ENCODE measurements around the gene HOXB9. TPM values are rescaled to one million over a fixed set of nuclear protein-coding genes. Genes with fewer than 3 reads are reported as not detected.

HOXB9 gene
- total and polyA plus RNA-seq, 12 donors = 0.11 to 2.7 (median 0.68) TPM; not detected in 2

GRCh38 chr17:48609759-48610281, 16.3 kb downstream of the HOXB9 start:
- peaks cover 6% of the 10 kb centered on the region for H3K27me3 ChIP-seq
- WGBS, 4 donors = 5 to 35% (median 10%) methylated on average over 7 to 15 of the region's 15 CpGs

DNA sequence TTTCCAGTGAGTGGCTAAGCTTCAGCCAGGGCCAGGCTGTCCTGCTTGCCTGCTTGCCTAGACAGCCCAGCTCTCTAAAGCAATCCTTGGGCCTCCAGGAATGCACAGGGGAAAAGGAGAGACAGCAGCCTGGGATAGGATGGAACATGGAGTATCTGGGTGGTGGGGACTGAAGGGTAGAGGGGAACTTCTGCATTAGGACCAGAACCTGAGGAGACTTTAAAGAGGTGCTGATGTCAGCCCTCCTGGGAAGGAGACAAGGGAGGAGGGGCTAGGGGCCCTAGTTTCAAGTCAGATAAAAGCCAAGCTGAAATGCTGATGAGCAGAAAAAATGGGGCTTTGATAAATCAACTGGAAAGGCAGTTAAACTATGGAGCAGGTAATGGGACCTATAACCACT, 17.1 kb downstream of the HOXB9 start:
- no peaks in the 10 kb centered on the region for H3K36me3 ChIP-seq (replicated peaks in 1 of 2)
- H3K9me3 ChIP-seq (replicated peaks in 1 of 3) = no peaks in the 10 kb centered on the region
- intact Hi-C loops (cut with DNase I) = no loop called here
- no peak for DNase-seq
- H3K4me3 ChIP-seq = peak overlapping the region in 1 of 4 donors; percentile 79
- peaks cover 3 to 21% of the 10 kb centered on the region in 2 donors for H3K4me1 ChIP-seq (replicated peaks in 1 of 2)
- no peak overlapping the region for H3K27ac ChIP-seq
- peaks cover 1% of the 10 kb centered on the region for H3K27me3 ChIP-seq
- TF ChIP-seq CTCF (IDR thresholded peaks at IDR 0.05) (no peak), POLR2A (IDR thresholded peaks at IDR 0.05) (no peak)

More at GRCh38 chr17:48609759-48610281, 16.3 kb downstream of the HOXB9 start:
- Histone ChIP-seq H3K9me3 (replicated peaks in 1 of 3) (no peaks in the 10 kb centered on the region), H3K36me3 (replicated peaks in 1 of 2) (no peaks in the 10 kb centered on the region), H3K4me3 (peak overlapping the region in 2 of 4 donors; percentile 50 to 79), H3K4me1 (replicated peaks in 1 of 2) (peaks cover 3 to 21% of the 10 kb centered on the region in 2 donors), H3K27ac (peak overlapping the region; percentile 43 to 88 (median 79))
- intact Hi-C loops (cut with DNase I) = loop anchor here in 1 of 2 donors (10.0 kb wide), 1 partner anchor 585 kb away; no protein-coding TSS in a partner anchor
- no peak for DNase-seq
- TF ChIP-seq CTCF (IDR thresholded peaks at IDR 0.05) = no peak
- no peak for TF ChIP-seq POLR2A (IDR thresholded peaks at IDR 0.05)

DNA sequence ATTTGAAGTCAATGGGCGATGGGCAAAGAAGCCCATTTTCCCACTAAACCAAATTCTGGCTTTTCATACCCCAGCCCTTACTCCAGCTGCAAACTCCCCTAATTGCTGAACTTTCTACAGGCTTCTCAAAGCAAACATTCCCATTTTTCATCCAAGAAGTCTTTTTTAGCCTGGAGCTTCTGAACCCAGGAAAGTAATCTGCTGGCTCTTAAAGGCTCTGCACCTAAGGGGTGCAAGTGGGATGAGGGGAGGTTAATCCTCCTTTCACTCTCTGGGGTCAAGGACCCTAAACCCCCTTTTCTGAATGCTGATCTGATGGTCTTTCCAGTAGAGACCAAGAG, 17.7 kb downstream of the HOXB9 start:
- H3K4me3 ChIP-seq = no peak overlapping the region
- H3K9me3 ChIP-seq (replicated peaks in 1 of 3) = no peaks in the 10 kb centered on the region
- intact Hi-C loops (cut with DNase I) = no loop called here
- TF ChIP-seq CTCF (IDR thresholded peaks at IDR 0.05) (no peak), POLR2A (IDR thresholded peaks at IDR 0.05) (no peak)
- 87 to 100% (median 96%) methylated on average over 1 of the region's 1 CpG for WGBS, 4 donors
- no peaks in the 10 kb centered on the region for H3K36me3 ChIP-seq (replicated peaks in 1 of 2)
- no peak for DNase-seq
- peaks cover 3 to 21% of the 10 kb centered on the region in 2 donors for H3K4me1 ChIP-seq (replicated peaks in 1 of 2)
- H3K27me3 ChIP-seq = no peaks in the 10 kb centered on the region
- no peak overlapping the region for H3K27ac ChIP-seq

- H3K27ac ChIP-seq = no peak overlapping the region
- DNase-seq = no peak
- no peaks in the 10 kb centered on the region for H3K36me3 ChIP-seq (replicated peaks in 1 of 2)
- intact Hi-C loops (cut with DNase I) = no loop called here
- H3K4me1 ChIP-seq (replicated peaks in 1 of 2) = peaks cover 3 to 26% of the 10 kb centered on the region in 2 donors
- no peak overlapping the region for H3K4me3 ChIP-seq
- no peaks in the 10 kb centered on the region for H3K27me3 ChIP-seq
- no peaks in the 10 kb centered on the region for H3K9me3 ChIP-seq (replicated peaks in 1 of 3)
- 87 to 94% (median 91%) methylated on average over 9 of the region's 9 CpGs for WGBS, 4 donors
- TF ChIP-seq CTCF (IDR thresholded peaks at IDR 0.05) = no peak
- TF ChIP-seq POLR2A (IDR thresholded peaks at IDR 0.05) = no peak
Measured at GRCh38 chr17:48606892-48607614, 19.1 kb downstream of the HOXB9 start.
